HepG2 (cell line): ENCODE data around the gene USP24. TPM values are rescaled to one million over a fixed set of nuclear protein-coding genes. Genes with fewer than 3 reads are reported as not detected.

ENCODE experiments used
- AKAP8 ChIP-seq: sonication (generic); formaldehyde crosslinking; IDR thresholded peaks from 2 replicates; pipeline ENCODE4 v1.5.1; 2020; ENCODE audit warnings: mild to moderate bottlenecking, missing genetic modification reagents
- FOXK2 ChIP-seq: fragments of 450-650 bp; IDR thresholded peaks from 2 replicates; pipeline ENCODE4 v1.6.1; 2016
- IRF2 ChIP-seq: IDR thresholded peaks from 2 replicates; pipeline ENCODE4 v1.6.1; 2018; ENCODE audit warnings: missing genetic modification reagents, missing compliant biosample characterization
- MTF2 ChIP-seq: sonication (generic); formaldehyde crosslinking; IDR thresholded peaks from 2 replicates; pipeline ENCODE4 v1.5.0; 2020; ENCODE audit warnings: missing genetic modification reagents, borderline replicate concordance
- NAIF1 ChIP-seq: sonication (generic); formaldehyde crosslinking; IDR thresholded peaks from 2 replicates; pipeline ENCODE4 v1.5.0; 2020; ENCODE audit warnings: mild to moderate bottlenecking, missing genetic modification reagents, borderline replicate concordance
- PHF21A ChIP-seq: sonication (generic); formaldehyde crosslinking; IDR thresholded peaks from 2 replicates; pipeline ENCODE4 v1.5.0; 2020; ENCODE audit warnings: mild to moderate bottlenecking, missing genetic modification reagents
- PITX1 ChIP-seq: sonication (generic); formaldehyde crosslinking; IDR thresholded peaks from 2 replicates; pipeline ENCODE4 v1.5.1; 2020; ENCODE audit warnings: mild to moderate bottlenecking, missing genetic modification reagents
- RBM39 ChIP-seq: fragments of 200-400 bp; formaldehyde crosslinking; IDR thresholded peaks from one replicate; pipeline ENCODE4 v1.6.1; 2018; ENCODE audit warnings: antibody characterized with exemption, mild to moderate bottlenecking, low read depth, low read length; ENCODE audit not compliant: poor library complexity, severe bottlenecking
- SP2 ChIP-seq: sonication (generic); formaldehyde crosslinking; IDR thresholded peaks from 2 replicates; pipeline ENCODE4 v1.5.1; 2020; ENCODE audit warnings: mild to moderate bottlenecking, missing genetic modification reagents
- TP53 ChIP-seq: sonication (generic); formaldehyde crosslinking; conservative IDR thresholded peaks from 2 replicates; pipeline ENCODE4 v1.4.0; 2020; ENCODE audit warnings: missing genetic modification reagents
- ZFP37 ChIP-seq: sonication (generic); formaldehyde crosslinking; IDR thresholded peaks from 2 replicates; pipeline ENCODE4 v1.4.0; 2020; ENCODE audit warnings: missing genetic modification reagents, borderline replicate concordance
- ZNF124 ChIP-seq: sonication (generic); formaldehyde crosslinking; IDR thresholded peaks from 2 replicates; pipeline ENCODE4 v1.4.0; 2020; ENCODE audit warnings: missing genetic modification reagents
- ZSCAN25 ChIP-seq: sonication (generic); formaldehyde crosslinking; IDR thresholded peaks from 2 replicates; pipeline ENCODE4 v1.8.0; 2022; ENCODE audit warnings: mild to moderate bottlenecking, missing genetic modification reagents
- polyA plus RNA-seq, 8 experiments: library from polyadenylated mRNA; depleted of rRNA in 3 of 8; stranded (reverse) in 7 of 8; unstranded in 1 of 8; fragments of >200 nt; fragmentation: Illumina TruSeq in 4 of 8; extraction: Trizol in 4 of 8; gene quantifications; 2 replicates each; pipeline versions ENCODE4 v1.2.1 to v1.2.3, GENCODE V29; 2011 to 2016; ENCODE audit warnings: low read depth in 4 of 8, missing spikeins in 1 of 8, mixed read lengths in 1 of 8; ENCODE audit not compliant: insufficient read depth in 1 of 8
- total RNA-seq, 5 experiments: library from RNA; depleted of rRNA; stranded (reverse); fragments of >200 nt; fragmentation: Illumina TruSeq; extraction: Trizol; gene quantifications; 2 replicates each; pipeline ENCODE4 v1.2.3, GENCODE V29; 2016; ENCODE audit warnings: low read depth in 1 of 5
- TF ChIP-seq, protein P1 (sequence below): sonication (generic); formaldehyde crosslinking; IDR thresholded peaks from 2 replicates; pipeline ENCODE4 v1.4.0; 2020; ENCODE audit warnings: mild to moderate bottlenecking, missing genetic modification reagents
- TF ChIP-seq, protein P2 (sequence below): sonication (generic); formaldehyde crosslinking; IDR thresholded peaks from 2 replicates; pipeline ENCODE4 v1.8.1; 2023; ENCODE audit warnings: mild to moderate bottlenecking, missing genetic modification reagents
- TF ChIP-seq, protein P3 (sequence below): sonication (generic); formaldehyde crosslinking; IDR thresholded peaks from 2 replicates; pipeline ENCODE4 v1.4.0; 2020; ENCODE audit warnings: missing genetic modification reagents
- TF ChIP-seq, protein P4 (sequence below), 2 experiments: sonication (generic) in 1 of 2; formaldehyde crosslinking in 1 of 2; IDR thresholded peaks; 2 replicates each; pipeline versions ENCODE4 v1.5.1 to v1.6.1; 2011 to 2020; ENCODE audit warnings: borderline replicate concordance in 1 of 2, low read depth in 1 of 2, low read length in 1 of 2, mild to moderate bottlenecking in 1 of 2, missing genetic modification reagents in 1 of 2, moderate library complexity in 1 of 2
- TF ChIP-seq, protein P5 (sequence below): sonication (generic); formaldehyde crosslinking; IDR thresholded peaks from 2 replicates; pipeline ENCODE4 v1.4.0; 2020; ENCODE audit warnings: missing genetic modification reagents, borderline replicate concordance
- TF ChIP-seq, protein P6 (sequence below): sonication (generic); formaldehyde crosslinking; IDR thresholded peaks from 2 replicates; pipeline ENCODE4 v1.4.0; 2020; ENCODE audit warnings: missing genetic modification reagents

Gene USP24
- total and polyA plus RNA-seq, 2 of the 13 experiments (the other 11 are each of a cell fraction or from before 2014, with no cell fraction given), result 18.8 to 47.6 TPM

DNA sequence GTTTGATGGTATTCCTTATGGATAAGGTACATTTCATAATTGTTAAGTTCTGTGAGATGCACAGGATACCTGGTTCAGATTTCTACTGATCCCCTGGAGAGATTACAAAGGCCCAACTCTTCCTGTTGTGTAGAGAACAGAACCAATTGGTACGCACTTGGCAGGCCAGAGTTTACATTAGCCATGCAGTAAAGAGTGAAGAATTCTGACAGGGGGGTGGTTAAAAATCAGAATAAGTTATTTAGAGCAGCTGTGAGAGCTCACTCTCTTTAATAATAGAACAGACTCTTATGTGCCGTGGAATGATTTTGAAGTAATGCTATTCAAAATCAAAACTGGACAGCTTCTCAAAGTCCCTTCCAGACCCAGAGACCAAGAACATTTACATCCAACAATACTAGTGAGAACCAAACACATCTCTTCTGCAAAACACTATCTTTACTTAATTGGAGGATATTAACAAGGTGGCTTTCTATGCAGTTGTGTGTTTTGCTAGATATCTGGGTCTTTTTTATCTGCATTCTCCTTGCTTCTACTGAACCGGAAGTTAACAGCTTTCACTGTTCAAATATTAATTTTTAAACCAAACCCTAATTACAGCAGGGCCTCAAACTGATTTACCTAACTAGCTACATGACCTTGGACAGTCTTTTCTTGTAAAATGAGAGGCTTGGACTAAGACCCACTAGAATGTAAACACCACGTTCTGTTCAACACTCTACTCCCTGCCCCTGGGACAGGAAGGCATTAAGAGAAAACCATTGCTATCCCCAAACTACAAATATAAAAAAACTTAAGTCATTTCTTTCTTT is 4.0 kb downstream of the USP24 start (continued):
- TF ChIP-seq, protein P1, sequence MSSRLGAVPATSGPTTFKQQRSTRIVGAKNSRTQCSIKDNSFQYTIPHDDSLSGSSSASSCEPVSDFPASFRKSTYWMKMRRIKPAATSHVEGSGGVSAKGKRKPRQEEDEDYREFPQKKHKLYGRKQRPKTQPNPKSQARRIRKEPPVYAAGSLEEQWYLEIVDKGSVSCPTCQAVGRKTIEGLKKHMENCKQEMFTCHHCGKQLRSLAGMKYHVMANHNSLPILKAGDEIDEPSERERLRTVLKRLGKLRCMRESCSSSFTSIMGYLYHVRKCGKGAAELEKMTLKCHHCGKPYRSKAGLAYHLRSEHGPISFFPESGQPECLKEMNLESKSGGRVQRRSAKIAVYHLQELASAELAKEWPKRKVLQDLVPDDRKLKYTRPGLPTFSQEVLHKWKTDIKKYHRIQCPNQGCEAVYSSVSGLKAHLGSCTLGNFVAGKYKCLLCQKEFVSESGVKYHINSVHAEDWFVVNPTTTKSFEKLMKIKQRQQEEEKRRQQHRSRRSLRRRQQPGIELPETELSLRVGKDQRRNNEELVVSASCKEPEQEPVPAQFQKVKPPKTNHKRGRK (CRISPR knock-in tag), result no peak
- no peak for TF ChIP-seq ZSCAN25 (CRISPR knock-in tag)
- TF ChIP-seq PITX1, result 0 out of 2 replicates have a peak, but pooled peaks have one; percentile 35
- TF ChIP-seq TP53 (CRISPR knock-in tag), result no peak
- TF ChIP-seq, protein P2, sequence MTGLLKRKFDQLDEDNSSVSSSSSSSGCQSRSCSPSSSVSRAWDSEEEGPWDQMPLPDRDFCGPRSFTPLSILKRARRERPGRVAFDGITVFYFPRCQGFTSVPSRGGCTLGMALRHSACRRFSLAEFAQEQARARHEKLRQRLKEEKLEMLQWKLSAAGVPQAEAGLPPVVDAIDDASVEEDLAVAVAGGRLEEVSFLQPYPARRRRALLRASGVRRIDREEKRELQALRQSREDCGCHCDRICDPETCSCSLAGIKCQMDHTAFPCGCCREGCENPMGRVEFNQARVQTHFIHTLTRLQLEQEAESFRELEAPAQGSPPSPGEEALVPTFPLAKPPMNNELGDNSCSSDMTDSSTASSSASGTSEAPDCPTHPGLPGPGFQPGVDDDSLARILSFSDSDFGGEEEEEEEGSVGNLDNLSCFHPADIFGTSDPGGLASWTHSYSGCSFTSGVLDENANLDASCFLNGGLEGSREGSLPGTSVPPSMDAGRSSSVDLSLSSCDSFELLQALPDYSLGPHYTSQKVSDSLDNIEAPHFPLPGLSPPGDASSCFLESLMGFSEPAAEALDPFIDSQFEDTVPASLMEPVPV, result no peak
- no peak for TF ChIP-seq FOXK2
- TF ChIP-seq SP2, result no peak
- TF ChIP-seq AKAP8 (CRISPR knock-in tag), result no peak
- TF ChIP-seq PHF21A (CRISPR knock-in tag), result peak; percentile 74
- no peak for TF ChIP-seq RBM39
- TF ChIP-seq, protein P3, sequence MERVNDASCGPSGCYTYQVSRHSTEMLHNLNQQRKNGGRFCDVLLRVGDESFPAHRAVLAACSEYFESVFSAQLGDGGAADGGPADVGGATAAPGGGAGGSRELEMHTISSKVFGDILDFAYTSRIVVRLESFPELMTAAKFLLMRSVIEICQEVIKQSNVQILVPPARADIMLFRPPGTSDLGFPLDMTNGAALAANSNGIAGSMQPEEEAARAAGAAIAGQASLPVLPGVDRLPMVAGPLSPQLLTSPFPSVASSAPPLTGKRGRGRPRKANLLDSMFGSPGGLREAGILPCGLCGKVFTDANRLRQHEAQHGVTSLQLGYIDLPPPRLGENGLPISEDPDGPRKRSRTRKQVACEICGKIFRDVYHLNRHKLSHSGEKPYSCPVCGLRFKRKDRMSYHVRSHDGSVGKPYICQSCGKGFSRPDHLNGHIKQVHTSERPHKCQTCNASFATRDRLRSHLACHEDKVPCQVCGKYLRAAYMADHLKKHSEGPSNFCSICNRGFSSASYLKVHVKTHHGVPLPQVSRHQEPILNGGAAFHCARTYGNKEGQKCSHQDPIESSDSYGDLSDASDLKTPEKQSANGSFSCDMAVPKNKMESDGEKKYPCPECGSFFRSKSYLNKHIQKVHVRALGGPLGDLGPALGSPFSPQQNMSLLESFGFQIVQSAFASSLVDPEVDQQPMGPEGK (CRISPR knock-in tag), result peak; percentile 11; the same call in 1 of the 2 replicates
- TF ChIP-seq IRF2 (CRISPR knock-in tag), result 0 out of 2 replicates have a peak, but pooled peaks have one; percentile 19
- TF ChIP-seq, protein P4, sequence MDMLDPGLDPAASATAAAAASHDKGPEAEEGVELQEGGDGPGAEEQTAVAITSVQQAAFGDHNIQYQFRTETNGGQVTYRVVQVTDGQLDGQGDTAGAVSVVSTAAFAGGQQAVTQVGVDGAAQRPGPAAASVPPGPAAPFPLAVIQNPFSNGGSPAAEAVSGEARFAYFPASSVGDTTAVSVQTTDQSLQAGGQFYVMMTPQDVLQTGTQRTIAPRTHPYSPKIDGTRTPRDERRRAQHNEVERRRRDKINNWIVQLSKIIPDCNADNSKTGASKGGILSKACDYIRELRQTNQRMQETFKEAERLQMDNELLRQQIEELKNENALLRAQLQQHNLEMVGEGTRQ (IDR thresholded peaks at IDR 0.05; ENCODE audit: low read depth, low read length), result no peak
- TF ChIP-seq, protein P4 (CRISPR knock-in tag; IDR thresholded peaks at IDR 0.05; ENCODE audit: borderline replicate concordance), result no peak
- TF ChIP-seq NAIF1 (CRISPR knock-in tag), result no peak
- no peak for TF ChIP-seq ZFP37 (CRISPR knock-in tag)
- no peak for TF ChIP-seq ZNF124
- TF ChIP-seq MTF2 (CRISPR knock-in tag), result no peak
- TF ChIP-seq, protein P5, sequence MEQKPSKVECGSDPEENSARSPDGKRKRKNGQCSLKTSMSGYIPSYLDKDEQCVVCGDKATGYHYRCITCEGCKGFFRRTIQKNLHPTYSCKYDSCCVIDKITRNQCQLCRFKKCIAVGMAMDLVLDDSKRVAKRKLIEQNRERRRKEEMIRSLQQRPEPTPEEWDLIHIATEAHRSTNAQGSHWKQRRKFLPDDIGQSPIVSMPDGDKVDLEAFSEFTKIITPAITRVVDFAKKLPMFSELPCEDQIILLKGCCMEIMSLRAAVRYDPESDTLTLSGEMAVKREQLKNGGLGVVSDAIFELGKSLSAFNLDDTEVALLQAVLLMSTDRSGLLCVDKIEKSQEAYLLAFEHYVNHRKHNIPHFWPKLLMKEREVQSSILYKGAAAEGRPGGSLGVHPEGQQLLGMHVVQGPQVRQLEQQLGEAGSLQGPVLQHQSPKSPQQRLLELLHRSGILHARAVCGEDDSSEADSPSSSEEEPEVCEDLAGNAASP (CRISPR knock-in tag), result 0 out of 2 replicates have a peak, but pooled peaks have one; percentile 35
- TF ChIP-seq, protein P6, sequence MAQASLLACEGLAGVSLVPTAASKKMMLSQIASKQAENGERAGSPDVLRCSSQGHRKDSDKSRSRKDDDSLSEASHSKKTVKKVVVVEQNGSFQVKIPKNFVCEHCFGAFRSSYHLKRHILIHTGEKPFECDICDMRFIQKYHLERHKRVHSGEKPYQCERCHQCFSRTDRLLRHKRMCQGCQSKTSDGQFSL (CRISPR knock-in tag), result no peak
